HG03066 (cell line): ENCODE data around the gene FAM163A.
A peak's percentile ranks its signal among the peaks of the same experiment; 100 is the strongest.

Source experiments
- ATAC-seq: cut with Tn5 transposase; IDR thresholded peaks from one replicate; pipeline ENCODE4 v1.9.1; 2021; ENCODE audit warnings: low read depth; ENCODE audit not compliant: unreplicated experiment

Gene FAM163A

DNA sequence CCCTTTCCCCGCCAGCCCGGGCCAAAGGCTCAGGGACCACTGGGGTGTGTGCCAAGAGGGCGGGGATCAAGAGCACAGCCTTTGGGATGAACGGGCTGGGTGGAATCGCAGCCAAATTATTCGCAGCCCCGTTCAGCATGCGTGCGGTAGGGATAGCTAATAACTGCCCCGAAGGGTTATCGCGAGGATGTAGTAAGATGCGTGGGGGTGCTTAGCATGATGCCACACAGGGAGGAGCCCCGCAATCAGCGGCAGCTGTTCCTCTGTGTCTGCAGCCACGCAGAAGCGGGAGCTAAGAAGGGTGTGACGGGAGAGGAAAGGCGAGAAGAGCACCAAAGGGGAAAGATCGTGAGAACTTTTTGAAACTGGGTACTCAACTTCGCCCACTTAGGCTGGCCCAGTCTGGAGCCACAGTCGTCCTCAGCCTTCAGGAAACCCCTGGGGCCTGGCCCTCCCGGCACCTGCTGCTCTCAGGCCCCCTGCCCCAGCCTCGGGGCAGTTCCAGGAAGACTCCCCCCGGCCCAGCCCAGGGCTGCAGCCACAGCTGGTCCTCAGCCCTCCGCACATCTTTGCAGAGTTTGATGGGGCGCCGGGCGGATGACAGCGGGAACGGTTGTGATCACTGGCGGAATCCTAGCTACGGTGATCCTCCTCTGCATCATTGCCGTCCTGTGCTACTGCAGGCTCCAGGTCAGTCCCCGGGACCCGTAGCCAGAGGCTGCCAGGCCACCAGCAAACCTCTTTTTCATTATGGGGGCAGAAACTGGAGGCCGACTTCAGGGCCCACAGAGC lies 69.6 kb downstream of the FAM163A start:
- no peak for ATAC-seq

DNA sequence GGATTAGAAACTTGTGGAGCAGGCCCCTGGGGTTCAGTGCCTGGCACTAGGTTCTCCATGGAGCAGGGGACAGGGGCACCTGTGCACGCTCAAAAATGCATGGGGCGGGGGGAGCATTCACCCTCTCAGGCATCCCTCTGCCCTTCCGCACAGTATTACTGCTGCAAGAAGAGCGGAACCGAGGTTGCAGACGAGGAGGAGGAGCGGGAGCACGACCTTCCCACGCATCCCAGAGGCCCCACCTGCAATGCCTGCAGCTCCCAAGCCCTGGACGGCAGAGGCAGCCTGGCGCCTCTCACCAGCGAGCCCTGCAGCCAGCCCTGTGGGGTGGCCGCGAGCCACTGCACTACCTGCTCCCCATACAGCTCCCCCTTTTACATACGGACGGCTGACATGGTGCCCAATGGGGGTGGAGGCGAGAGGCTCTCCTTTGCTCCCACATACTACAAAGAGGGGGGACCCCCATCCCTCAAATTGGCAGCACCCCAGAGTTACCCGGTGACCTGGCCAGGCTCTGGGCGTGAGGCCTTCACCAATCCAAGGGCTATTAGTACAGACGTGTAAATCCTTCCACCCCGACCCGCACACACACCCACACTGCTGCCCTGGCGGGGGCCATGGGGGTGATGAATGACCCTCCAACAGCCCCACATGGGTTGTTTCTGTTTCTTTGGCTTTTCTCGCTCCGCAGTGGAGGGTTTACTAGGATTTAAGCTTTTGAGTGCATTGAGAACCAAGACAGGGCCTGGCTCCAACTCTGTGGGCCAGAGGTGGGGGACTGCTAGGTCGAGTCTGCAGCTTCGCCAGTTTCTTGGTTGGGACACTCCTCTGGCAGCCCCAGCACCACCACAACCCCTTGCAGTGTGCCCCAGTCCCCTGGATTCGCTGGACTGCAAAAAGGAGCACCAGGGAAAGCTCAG lies 70.8 kb downstream of the FAM163A start:
- no peak for ATAC-seq

DNA sequence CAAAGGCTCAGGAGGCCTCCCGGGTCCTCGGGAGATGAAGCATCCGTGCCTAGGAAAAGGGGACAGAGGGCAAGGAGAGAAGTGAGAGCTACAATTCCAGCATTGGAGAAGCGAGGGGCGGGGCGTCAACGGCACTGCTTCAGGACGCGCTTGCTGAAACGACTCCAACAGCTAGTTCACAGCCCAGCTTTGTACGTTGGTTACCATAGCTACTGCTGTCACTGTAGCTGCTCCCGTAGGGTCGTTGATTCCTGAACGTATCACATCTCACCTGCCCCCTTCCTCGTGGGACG lies 71.4 kb downstream of the FAM163A start:
- ATAC-seq = peak; percentile 36

DNA sequence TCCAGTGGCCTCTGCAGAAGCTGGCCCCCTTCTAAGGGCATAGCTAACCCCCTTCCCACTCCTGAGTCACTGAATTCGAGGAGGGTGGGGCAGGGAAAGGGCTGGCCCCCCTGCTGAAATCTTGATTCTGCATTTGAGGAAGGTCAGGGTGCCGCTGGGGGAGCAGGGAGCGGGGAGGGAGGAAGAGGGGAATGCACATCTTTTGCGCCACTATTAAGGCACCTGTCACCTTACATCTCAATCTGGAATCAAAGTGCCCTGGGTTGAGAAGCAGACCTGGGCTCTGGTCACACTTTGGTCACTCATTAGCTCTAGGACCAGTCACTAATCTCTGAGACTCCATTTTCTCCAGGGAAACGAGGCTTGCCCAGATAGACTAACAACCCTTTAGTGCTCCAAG lies 72.5 kb downstream of the FAM163A start:
- ATAC-seq = no peak

DNA sequence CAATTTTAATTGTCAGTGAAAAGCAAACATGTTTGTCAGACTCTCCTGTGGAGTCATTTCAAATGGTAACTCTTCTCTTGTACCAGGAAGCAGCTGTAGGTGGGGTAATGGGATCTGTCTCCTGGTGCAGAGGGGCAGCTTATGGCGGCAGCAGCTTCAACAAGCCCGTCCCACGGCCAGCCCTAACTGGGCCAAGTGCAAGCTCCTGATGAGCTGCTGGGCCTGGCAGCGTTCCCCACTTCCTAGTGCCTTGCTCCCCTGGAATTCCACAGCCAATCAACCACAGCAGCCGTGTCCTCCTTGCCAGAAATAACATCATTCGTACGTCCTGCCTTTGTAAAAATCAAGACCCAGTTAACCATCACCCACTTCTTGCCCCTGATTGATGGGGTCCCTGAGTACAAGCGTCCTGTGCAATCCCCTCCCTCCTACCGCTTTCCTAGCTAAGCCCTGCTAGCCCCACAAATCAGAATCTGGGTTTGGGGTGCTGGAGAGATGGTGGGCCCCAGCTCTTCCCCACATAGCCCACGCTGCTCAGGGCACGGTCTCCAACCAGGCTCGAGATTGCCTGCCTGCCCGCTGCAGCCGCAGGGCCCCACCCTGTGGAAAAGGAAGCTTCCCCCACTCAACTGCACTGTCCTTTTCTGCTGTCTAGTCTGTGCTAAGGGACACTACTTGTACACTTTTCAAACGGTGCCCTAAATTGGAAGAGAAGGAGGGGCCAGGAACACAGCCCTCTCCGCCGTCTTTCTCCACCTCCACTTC lies 73.3 kb downstream of the FAM163A start:
- no peak for ATAC-seq

DNA sequence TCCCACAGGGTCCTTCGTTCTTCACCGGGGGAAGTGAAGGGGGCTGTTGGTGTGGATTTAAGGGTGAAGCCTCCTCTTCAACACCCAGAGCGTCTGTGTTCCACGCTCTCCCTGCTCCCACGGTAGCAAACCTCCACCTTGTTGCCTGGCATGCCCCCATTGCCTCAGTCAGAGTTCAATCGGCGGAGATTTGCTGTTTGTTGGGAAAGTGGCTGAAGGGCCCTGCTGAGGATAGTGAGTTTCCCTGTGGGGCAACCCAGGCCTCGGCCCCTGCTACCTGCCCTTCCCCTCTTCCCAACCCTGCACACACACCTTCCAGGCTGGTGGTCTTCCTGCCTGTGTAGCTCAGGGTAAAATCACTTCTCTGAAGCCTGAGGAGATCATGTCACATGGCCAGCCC lies 74.0 kb downstream of the FAM163A start:
- no peak for ATAC-seq

DNA sequence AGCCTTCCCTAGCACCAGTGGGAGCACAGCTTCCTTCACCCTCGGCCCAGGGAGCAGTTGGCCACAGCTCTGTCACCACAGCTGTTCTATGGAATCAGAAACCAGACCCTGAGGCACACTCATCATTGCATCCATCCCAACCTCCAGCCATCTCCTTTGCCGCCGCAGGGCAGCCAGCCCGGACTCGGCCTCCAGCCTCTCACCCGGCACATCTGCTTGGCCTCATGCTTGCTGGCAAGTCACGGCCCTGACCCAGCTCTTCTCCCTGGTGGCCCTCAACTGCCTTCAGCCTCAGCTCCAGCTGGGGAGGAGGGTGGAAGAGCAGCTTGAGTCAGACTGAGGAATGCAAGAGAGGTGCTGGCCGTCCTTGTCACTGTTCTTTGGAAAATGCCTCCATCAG lies 74.7 kb downstream of the FAM163A start:
- ATAC-seq = no peak

DNA sequence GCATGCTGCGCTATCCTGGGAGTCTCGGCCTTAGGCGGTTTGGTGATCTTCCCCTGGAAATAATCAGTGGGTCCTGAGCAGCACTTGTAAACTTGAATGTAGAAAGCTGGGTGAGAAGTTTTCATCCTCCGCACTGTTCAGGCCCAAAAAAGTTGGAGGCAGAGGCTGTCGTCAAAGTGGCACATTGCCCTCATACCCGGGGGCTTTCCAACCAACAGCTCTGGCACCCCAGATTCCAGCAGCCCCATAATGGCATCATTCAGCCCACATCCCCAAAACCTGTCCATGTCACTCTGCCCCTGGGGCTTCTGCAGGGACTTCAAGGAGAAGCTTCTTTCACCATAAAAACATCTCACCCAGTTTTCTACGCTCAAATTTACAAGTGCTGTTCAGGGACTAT lies 75.2 kb downstream of the FAM163A start:
- ATAC-seq = no peak

DNA sequence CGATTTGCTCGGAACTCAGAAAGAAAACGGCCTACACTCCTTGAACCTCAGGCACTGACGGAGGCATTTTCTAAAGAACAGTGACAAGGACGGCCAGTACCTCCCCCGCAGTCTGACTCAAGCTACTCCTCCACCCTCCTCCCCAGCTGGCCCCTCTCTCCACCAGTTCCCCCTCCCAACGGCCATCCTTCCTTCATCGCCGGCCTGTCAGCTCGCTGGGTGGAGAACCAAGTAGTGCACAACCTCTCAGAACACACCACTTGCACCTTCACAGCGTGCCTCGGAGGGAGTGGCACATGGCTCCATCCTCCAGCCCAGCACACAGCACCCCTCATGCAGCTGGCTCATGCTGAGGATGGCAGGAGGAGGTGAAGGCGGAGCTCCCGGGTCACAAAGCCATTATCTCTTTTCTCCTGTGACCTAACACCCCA lies 75.7 kb downstream of the FAM163A start:
- no peak for ATAC-seq

DNA sequence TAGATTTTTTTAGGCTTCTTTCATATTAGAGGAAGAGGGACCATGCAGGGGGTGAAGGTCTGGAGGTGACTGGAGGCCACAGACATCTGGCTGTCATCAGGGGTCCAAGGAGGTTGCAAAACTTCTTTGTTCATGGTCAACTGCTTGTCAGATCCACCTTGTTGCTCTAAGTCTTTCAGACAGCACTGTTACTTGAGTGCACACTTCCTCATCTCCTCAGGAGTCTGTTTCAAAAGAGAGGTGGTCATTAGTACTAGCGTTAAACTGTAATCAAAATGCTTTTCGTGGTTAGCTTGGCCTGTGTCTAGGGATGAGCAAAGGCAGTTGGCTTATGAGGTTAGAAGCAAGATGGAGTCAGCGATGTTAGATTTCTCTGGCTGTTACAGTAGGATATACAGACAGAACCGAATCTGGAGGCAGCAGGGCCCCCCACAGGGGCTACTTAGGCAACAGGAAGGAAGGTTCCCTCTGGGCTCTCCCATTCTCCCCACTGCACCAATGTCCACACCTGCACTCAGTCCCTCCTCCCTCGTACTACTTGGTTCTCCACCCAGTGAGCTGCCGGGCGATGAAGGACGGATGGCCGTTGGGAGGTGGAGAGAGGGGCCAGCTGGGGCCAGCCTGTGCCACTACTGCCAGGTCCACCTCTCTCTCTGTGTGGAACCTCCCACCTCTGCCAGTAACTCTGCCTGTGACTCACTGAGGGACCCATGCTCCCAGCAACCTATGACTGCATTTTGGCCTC lies 77.3 kb downstream of the FAM163A start:
- ATAC-seq = no peak

DNA sequence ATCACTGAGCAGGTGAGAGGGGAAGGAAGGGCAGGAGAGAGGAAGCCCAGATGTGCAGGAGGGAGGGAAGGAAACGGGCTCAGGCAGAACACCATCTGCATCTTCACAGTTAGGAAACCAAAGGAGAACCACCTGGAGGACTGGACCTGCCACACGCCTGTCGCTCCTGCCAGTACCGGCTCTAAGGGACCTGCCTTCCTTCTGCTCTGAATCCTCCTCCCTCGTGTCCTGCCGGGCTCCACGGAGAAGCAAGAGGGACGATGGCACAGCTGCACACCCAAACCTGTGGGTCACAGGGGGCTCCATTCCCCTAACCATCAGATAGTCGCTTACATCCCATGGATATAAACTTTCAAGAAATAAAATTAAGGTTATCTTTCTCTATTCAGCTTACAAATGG lies 78.4 kb downstream of the FAM163A start:
- ATAC-seq = no peak

DNA sequence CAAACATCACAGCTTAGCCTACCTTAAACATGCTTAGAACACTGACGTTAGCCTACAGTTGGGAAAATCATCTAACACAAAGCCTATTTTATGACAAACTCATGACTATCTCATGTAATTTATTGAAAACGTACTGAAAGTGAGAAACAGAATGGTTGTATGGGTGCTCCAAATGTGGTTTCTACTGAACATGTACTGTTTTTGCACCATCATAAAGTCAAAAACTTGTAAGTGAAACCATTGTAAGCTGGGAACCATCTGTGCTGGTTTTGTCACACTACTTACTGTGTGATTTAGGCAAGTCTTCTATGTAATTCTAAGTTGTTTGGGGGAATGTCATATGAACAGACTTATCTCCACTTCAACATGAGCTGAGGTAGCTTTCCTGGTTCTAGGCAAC lies 79.0 kb downstream of the FAM163A start:
- ATAC-seq = no peak

DNA sequence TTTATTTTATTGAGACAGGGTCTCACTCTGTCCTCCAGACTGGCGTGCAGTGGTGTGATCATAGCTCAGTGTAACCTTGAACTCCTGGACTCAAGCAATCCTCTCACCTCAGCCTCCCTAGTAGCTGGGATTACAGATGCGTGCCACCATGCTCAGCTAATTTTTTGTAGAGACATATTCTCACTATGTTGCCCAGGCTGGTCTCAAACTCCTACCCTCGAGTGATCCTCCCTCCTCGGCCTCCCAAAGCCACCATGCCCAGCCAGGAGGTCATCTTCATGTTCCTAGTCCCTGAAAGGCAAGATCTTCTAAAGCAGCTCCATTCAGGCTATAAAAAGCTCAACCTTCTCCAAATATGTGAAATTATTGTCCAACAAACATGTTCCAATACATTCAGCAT lies 80.6 kb downstream of the FAM163A start:
- ATAC-seq = no peak

DNA sequence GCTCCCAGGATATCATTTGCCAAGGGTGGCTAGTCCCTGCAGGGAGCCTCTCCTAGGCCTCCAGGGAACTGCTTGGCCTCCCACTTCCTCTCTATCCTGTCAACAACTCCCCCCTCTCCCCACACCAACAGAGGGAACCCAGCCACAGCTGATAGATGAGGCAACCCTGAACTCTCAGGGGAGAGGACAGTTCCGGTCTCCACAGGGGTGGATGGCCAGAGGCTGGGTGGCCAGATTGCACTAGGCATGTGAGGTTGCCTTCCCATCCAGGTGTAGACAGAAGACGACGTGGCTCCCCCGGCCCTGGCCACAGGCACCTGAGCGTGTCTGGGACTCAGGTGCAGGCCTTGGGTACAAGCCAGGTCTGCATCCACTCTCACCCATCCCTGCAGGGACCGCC lies 81.2 kb downstream of the FAM163A start:
- no peak for ATAC-seq

DNA sequence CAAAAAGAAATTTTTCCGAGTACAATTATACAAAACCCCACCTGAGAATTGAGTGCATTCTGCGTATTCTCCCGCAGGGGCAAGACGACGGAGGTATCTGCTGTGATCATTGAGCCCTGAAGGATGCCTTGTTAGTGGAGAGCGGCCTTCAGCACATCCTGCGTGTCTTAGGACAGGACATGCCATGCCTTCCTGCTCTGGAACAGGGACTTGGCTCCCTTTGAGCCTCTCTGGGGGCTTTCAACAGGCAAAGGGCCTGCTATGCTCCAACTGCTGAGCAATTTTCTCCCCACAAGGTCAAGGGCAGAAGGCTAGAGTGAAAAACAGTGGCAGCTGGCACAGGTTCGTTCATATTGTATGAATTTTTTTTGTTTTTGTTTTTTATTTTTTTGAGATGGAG lies 82.1 kb downstream of the FAM163A start:
- ATAC-seq = no peak

DNA sequence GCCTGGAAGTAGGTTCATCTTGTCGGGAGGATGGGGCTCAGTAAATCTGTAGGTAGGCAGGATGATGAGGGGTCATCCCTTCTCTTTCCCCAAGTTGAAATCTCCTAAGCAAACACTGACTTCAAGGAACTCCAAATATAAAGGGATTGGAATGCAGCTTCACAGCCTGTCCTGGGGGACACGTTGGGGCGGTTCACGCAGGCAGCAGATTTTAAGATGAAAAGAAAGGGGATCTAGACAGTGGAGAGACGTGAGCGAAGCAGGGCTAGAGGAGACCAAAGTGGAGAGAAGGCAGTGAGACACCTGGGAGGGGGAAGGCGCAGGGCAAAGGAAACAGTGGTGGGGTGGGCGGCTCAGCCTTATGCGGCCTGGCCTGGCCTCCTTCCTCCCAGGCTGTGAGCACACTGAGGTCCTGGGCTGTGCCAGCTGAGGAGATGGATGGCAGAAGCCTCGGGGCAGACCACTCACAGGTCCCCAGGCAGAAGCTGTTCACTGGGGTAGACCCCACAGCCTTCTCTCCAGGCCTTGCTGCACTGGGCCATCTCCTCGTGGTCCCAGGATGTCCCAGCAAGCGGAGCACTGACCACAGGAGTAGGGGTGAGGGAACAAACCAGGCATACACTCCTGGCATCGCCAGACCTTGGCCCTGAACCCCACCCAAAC lies 82.8 kb downstream of the FAM163A start:
- no peak for ATAC-seq

DNA sequence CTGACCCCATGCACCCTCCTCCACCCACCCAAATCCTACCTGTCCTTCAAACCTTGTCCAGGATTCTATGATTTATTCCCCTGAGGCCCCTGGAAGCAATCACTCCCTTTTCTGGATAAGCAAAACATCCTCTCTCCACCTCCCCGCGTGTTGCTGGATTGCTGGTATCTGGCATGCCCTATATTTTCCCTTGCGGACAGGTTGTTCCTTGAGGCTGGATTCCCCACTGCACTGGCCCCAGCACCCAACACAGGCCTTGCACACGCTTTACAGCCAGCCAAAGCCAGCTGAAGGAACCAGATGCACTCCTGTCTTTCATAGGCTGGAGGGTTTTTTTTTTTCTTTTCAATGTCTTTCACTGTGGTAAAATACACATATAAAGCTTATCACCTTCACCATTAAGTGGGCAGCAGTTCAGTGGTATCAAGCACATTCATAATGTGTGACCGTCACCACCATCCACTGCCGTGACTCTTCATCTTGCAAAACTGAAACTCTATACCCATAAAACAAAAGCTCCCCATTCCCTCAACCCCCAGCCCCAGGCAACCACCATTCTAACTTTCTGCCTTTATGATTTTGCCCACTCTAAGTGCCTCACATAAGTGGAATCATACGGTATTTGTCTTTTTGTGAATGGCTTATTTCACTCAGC lies 83.7 kb downstream of the FAM163A start:
- ATAC-seq = no peak

DNA sequence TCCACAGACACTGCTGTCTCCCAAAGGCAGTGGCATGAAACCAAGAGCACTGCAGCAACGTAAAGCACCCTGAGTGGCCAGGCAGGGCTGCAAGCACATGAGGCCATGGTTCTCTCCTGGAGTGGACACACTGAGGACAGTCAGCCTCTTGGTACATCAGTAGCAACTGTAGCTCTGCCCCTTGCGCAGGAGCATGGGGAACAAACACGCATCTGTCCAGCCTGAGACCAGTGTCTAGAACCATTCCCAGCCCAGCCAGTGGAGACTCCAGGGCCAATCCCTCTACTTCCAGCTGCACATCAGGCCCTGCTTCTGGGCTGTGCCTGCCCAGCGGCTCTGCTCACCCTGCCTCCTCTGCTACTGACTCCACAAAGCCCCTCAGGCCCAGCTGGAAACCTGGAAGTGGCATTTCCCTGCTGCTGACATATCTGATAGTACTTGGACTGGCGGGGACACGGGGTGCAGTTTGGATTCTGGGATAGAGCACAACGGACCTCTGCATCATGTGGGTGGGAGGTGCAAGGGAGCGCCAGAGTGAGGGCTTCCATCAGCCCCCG lies 85.5 kb downstream of the FAM163A start:
- ATAC-seq = no peak

DNA sequence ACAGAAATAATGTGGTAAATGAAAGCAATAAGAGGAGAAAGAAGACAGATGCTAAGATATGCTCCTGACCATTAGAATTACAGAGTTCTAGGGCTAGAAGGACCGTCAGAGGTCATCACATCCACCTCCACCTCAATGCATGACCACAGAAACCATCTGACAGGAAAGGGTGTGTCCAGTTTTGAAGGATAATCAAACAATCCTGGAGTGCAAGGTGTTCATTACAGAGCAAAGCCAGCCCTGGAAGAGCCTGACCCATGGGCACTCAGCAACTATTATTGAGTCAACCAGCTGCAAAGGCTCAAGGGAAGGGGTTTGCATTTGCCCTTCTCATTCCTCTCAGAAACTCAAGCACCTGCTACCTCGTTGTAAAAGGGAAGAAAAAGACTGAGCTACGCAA lies 88.1 kb downstream of the FAM163A start:
- ATAC-seq = no peak
